ENCODE results near the gene SLC35B2.

DNA sequence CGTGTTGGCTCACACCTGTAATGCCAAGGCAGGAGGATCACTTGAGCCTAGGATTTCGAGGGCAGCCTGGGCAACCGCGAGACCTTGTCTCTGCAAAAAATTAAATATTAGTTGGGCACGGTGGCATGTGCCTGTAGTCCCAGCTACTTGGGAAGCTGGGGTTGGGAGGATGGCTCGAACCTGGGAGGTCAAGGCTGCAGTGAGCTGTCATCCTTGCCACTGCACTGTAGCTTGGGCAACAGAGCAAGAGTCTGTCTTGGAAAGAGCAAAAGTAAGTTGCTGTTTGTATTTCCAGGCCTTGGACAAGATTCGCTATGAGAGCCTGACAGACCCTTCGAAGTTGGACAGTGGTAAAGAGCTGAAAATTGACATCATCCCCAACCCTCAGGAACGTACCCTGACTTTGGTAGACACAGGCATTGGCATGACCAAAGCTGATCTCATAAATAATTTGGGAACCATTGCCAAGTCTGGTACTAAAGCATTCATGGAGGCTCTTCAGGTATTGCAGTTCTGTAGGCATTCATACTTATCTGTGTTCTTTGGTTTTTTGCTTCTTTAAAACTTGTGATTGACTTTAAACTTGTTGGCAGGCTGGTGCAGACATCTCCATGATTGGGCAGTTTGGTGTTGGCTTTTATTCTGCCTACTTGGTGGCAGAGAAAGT lies 8.1 kb downstream of the SLC35B2 start:
- TF ChIP-seq GATA2 (IDR thresholded peaks at IDR 0.05; ENCODE audit: low read depth, low read length): no peak
- TF ChIP-seq GATA3 (IDR thresholded peaks at IDR 0.05; ENCODE audit: low read depth, low read length): no peak
